Midbrain (tissue), 1 donor: ENCODE results near the gene KRT6B.
"Not testable (repeated sequence)": the region's sequence is repeated elsewhere in the genome, so short reads cannot be mapped to it uniquely, and the experiment has no call there.

Experiments used
- DNase-seq: peaks from one replicate; lab custom pipeline; 2025; lab: John Stamatoyannopoulos, UW

KRT6B gene

GRCh38 chr12:52413202-52413601 lies 38.7 kb downstream of the KRT6B start:
- no peak for DNase-seq

GRCh38 chr12:52411815-52412214 lies 40.1 kb downstream of the KRT6B start:
- DNase-seq: no peak

- DNase-seq: not testable (repeated sequence)
Measured at GRCh38 chr12:52410589-52411248, 41.2 kb downstream of the KRT6B start.

- DNase-seq: no peak
Measured at GRCh38 chr12:52407918-52408317, 44.0 kb downstream of the KRT6B start.

- no peak for DNase-seq
Measured at GRCh38 chr12:52405922-52406385, 46.0 kb downstream of the KRT6B start, which contains the start of gene KRT82. KRT82 (minus strand) TSS chr12:52406335; CDS start chr12:52406277, 58 bp downstream.

GRCh38 chr12:52404951-52405350 lies 47.0 kb downstream of the KRT6B start:
- no peak for DNase-seq

GRCh38 chr12:52403561-52403960 lies 48.4 kb downstream of the KRT6B start:
- no peak for DNase-seq

GRCh38 chr12:52402873-52403540 lies 48.9 kb downstream of the KRT6B start:
- DNase-seq: no peak

- DNase-seq: no peak
Measured at GRCh38 chr12:52402377-52402776, 49.6 kb downstream of the KRT6B start.

- DNase-seq: no peak
Measured at GRCh38 chr12:52401926-52402325, 50.0 kb downstream of the KRT6B start.

GRCh38 chr12:52401526-52401925 lies 50.4 kb downstream of the KRT6B start:
- DNase-seq: no peak

- no peak for DNase-seq
Measured at GRCh38 chr12:52400906-52401305, 51.0 kb downstream of the KRT6B start.

- no peak for DNase-seq
Measured at GRCh38 chr12:52399756-52400155, 52.2 kb downstream of the KRT6B start.

- no peak for DNase-seq
Measured at GRCh38 chr12:52398176-52398575, 53.8 kb downstream of the KRT6B start.

- DNase-seq: no peak
Measured at GRCh38 chr12:52396656-52397055, 55.3 kb downstream of the KRT6B start.
